Lower leg skin (tissue), 3 donors: Measurements from ENCODE around the gene WIPF2.

ENCODE experiments used
- POLR2A ChIP-seq, 2 donors: fragments of 450-650 bp; IDR thresholded peaks; one replicate each; pipeline ENCODE4 v1.6.1; 2016 to 2017; ENCODE audit warnings: antibody characterized with exemption in 2 of 2, mild to moderate bottlenecking in 1 of 2, moderate library complexity in 1 of 2
- TF ChIP-seq, protein P1 (sequence below), 3 donors: fragments of 450-650 bp; IDR thresholded peaks; one replicate each; pipeline ENCODE4 v1.5.1; 2016; ENCODE audit warnings: antibody characterized with exemption in 3 of 3, mild to moderate bottlenecking in 3 of 3, moderate library complexity in 2 of 3

DNA sequence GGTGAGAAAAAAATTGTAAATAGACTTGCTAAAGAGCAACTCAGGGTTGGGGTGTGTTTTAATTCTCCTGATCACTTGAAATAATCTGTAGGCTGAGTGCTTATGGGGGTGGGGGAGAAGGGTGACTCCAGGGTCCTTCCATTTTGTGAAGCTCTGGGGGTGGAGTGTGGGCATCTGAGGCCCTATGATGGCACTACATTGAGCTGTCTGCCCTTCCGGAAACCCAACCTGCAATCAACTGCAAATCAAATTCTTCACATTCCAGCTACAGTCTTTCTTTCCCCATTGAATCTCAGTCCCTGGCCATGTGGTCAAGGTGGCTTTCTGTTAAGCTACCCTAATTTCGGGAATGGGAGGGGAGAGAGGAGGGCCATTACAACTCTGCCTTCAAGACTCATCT, 62.6 kb downstream of the WIPF2 start:
- TF ChIP-seq, protein P1, sequence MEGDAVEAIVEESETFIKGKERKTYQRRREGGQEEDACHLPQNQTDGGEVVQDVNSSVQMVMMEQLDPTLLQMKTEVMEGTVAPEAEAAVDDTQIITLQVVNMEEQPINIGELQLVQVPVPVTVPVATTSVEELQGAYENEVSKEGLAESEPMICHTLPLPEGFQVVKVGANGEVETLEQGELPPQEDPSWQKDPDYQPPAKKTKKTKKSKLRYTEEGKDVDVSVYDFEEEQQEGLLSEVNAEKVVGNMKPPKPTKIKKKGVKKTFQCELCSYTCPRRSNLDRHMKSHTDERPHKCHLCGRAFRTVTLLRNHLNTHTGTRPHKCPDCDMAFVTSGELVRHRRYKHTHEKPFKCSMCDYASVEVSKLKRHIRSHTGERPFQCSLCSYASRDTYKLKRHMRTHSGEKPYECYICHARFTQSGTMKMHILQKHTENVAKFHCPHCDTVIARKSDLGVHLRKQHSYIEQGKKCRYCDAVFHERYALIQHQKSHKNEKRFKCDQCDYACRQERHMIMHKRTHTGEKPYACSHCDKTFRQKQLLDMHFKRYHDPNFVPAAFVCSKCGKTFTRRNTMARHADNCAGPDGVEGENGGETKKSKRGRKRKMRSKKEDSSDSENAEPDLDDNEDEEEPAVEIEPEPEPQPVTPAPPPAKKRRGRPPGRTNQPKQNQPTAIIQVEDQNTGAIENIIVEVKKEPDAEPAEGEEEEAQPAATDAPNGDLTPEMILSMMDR (IDR thresholded peaks at IDR 0.05) = no peak
- TF ChIP-seq POLR2A (IDR thresholded peaks at IDR 0.05) = no peak
